Neural progenitor cell (in vitro differentiated cells): ENCODE data around the gene TIFAB. TPM values are rescaled to one million over a fixed set of nuclear protein-coding genes. Genes with fewer than 3 reads are reported as not detected.

Experiments used
- DNase-seq: peaks from one replicate; pipeline ENCODE4 v3.0.0-alpha.2; 2016; ENCODE audit warnings: low spot score
- H2AFZ ChIP-seq: fragments of 200-600 bp; sonication (generic); replicated peaks from 2 replicates; pipeline ENCODE4 v1.6.1; 2016; ENCODE audit warnings: antibody characterized with exemption
- H3F3A ChIP-seq: fragments of 200-600 bp; sonication (generic); 2 replicates; pipeline ENCODE4 v1.6.1; 2016; ENCODE audit warnings: antibody characterized with exemption, low read depth
- H3K27ac ChIP-seq: fragments of 200-600 bp; sonication (generic); 2 replicates; pipeline ENCODE4 v1.5.1; 2016; ENCODE audit warnings: mild to moderate bottlenecking
- H3K27me3 ChIP-seq: fragments of 200-600 bp; sonication (generic); 2 replicates; pipeline ENCODE4 v1.6.1; 2016; ENCODE audit warnings: mild to moderate bottlenecking, moderate library complexity
- H3K36me3 ChIP-seq: fragments of 200-600 bp; sonication (generic); 2 replicates; pipeline ENCODE4 v1.5.1; 2016
- H3K4me1 ChIP-seq: fragments of 200-600 bp; sonication (generic); 2 replicates; pipeline ENCODE4 v1.6.1; 2016; ENCODE audit warnings: mixed run types
- H3K4me2 ChIP-seq: fragments of 200-600 bp; sonication (generic); 2 replicates; pipeline ENCODE4 v1.6.1; 2016
- H3K4me3 ChIP-seq: fragments of 200-600 bp; sonication (generic); 2 replicates; pipeline ENCODE4 v1.5.1; 2016
- H3K79me2 ChIP-seq: fragments of 200-600 bp; sonication (generic); 2 replicates; pipeline ENCODE4 v1.6.1; 2016; ENCODE audit warnings: low read depth
- H3K9ac ChIP-seq: fragments of 200-600 bp; sonication (generic); 2 replicates; pipeline ENCODE4 v1.6.1; 2016
- H3K9me3 ChIP-seq: fragments of 200-600 bp; sonication (generic); 2 replicates; pipeline ENCODE4 v1.5.1; 2016; ENCODE audit warnings: low read depth
- H4K20me1 ChIP-seq: fragments of 200-600 bp; sonication (generic); 2 replicates; pipeline ENCODE4 v1.6.1; 2016; ENCODE audit warnings: low read depth
- H3K27ac Mint-ChIP-seq: 3 replicates; pipeline ENCODE4 v1.8.0; 2021; ENCODE audit warnings: mixed read lengths
- H3K27me3 Mint-ChIP-seq: 2 replicates; pipeline ENCODE4 v1.8.0; 2022; ENCODE audit warnings: low read depth, mild to moderate bottlenecking, inconsistent platforms, moderate library complexity, mixed read lengths; ENCODE audit not compliant: insufficient read depth
- H3K36me3 Mint-ChIP-seq: 3 replicates; pipeline ENCODE4 v1.8.0; 2021; ENCODE audit warnings: mixed read lengths
- H3K4me1 Mint-ChIP-seq: 3 replicates; pipeline ENCODE4 v1.8.0; 2021; ENCODE audit warnings: mixed read lengths
- H3K4me3 Mint-ChIP-seq: 3 replicates; pipeline ENCODE4 v1.8.0; 2021; ENCODE audit warnings: mild to moderate bottlenecking, moderate library complexity, mixed read lengths
- H3K9me3 Mint-ChIP-seq: 3 replicates; pipeline ENCODE4 v1.8.0; 2020; ENCODE audit warnings: mixed read lengths
- CTCF ChIP-seq: fragments of 200-600 bp; sonication (generic); IDR thresholded peaks from 2 replicates; pipeline ENCODE4 v1.5.1; 2017; ENCODE audit warnings: antibody characterized with exemption, mild to moderate bottlenecking
- EZH2 ChIP-seq: fragments of 200-600 bp; sonication (generic); IDR thresholded peaks from 2 replicates; pipeline ENCODE4 v1.6.1; 2017; ENCODE audit warnings: antibody characterized with exemption, mild to moderate bottlenecking, moderate library complexity
- EZH2phosphoT487 ChIP-seq: fragments of 200-600 bp; sonication (generic); IDR thresholded peaks from 2 replicates; pipeline ENCODE4 v1.6.1; 2017; ENCODE audit warnings: antibody characterized with exemption
- total RNA-seq: library from RNA; depleted of rRNA; stranded (reverse); fragments of >200 nt; gene quantifications from 2 replicates; pipeline ENCODE4 v1.2.3, GENCODE V29; 2015; ENCODE audit warnings: low replicate concordance

TIFAB gene
- total RNA-seq, 1 donor from 2014 or later: not detected

- no peaks in the 10 kb centered on the region for H3F3A ChIP-seq
- Mint-ChIP-seq H3K9me3 (no peaks in the 10 kb centered on the region), H3K27me3 (peaks cover 14% of the 10 kb centered on the region), H3K27ac (no peak overlapping the region), H3K4me1 (peaks cover 1% of the 10 kb centered on the region), H3K36me3 (no peaks in the 10 kb centered on the region), H3K4me3 (no peak overlapping the region)
- no peak overlapping the region for H3K27ac ChIP-seq
- H3K4me2 ChIP-seq: no peak overlapping the region
- DNase-seq: no peak
- no peaks in the 10 kb centered on the region for H4K20me1 ChIP-seq
- no peaks in the 10 kb centered on the region for H3K9me3 ChIP-seq
- no peak overlapping the region for H3K4me3 ChIP-seq
- H3K4me1 ChIP-seq: no peaks in the 10 kb centered on the region
- peaks cover 93% of the 10 kb centered on the region for H3K27me3 ChIP-seq
- H3K9ac ChIP-seq: no peak overlapping the region
- H2AFZ ChIP-seq: no peak overlapping the region
- TF ChIP-seq EZH2phosphoT487: no peak
- TF ChIP-seq CTCF: no peak
- TF ChIP-seq EZH2: no peak
- H3K36me3 ChIP-seq: no peaks in the 10 kb centered on the region
- H3K79me2 ChIP-seq: no peaks in the 10 kb centered on the region
These were observed 3.7 kb upstream of the TIFAB start for GRCh38 chr5:135455876-135456237.

GRCh38 chr5:135454946-135455345 lies 2.8 kb upstream of the TIFAB start:
- Mint-ChIP-seq H3K9me3 (no peaks in the 10 kb centered on the region), H3K36me3 (no peaks in the 10 kb centered on the region), H3K27me3 (peaks cover 9% of the 10 kb centered on the region), H3K4me3 (no peak overlapping the region), H3K27ac (no peak overlapping the region), H3K4me1 (peaks cover 11% of the 10 kb centered on the region)
- H2AFZ ChIP-seq: no peak overlapping the region
- DNase-seq: no peak
- no peaks in the 10 kb centered on the region for H3K4me1 ChIP-seq
- no peaks in the 10 kb centered on the region for H3K79me2 ChIP-seq
- H3K36me3 ChIP-seq: no peaks in the 10 kb centered on the region
- no peak for TF ChIP-seq EZH2phosphoT487
- no peak for TF ChIP-seq CTCF
- no peak for TF ChIP-seq EZH2
- H3K4me2 ChIP-seq: no peak overlapping the region
- no peaks in the 10 kb centered on the region for H3F3A ChIP-seq
- no peaks in the 10 kb centered on the region for H3K9me3 ChIP-seq
- H4K20me1 ChIP-seq: no peaks in the 10 kb centered on the region
- H3K4me3 ChIP-seq: no peak overlapping the region
- H3K9ac ChIP-seq: no peak overlapping the region
- no peak overlapping the region for H3K27ac ChIP-seq
- H3K27me3 ChIP-seq: peaks cover 84% of the 10 kb centered on the region

GRCh38 chr5:135453613-135454012 lies 1.5 kb upstream of the TIFAB start:
- peaks cover 10% of the 10 kb centered on the region for H3K27me3 Mint-ChIP-seq
- no peak overlapping the region for H3K27ac Mint-ChIP-seq
- H3K4me3 ChIP-seq: no peak overlapping the region

More at GRCh38 chr5:135453613-135454012, 1.5 kb upstream of the TIFAB start:
- Histone ChIP-seq H3K4me1 (no peaks in the 10 kb centered on the region), H3K79me2 (no peaks in the 10 kb centered on the region), H3K36me3 (no peaks in the 10 kb centered on the region), H3K27ac (no peak overlapping the region), H2AFZ (no peak overlapping the region), H3F3A (no peaks in the 10 kb centered on the region), H3K9ac (no peak overlapping the region), H4K20me1 (no peaks in the 10 kb centered on the region), H3K9me3 (no peaks in the 10 kb centered on the region), H3K27me3 (peaks cover 70% of the 10 kb centered on the region), H3K4me2 (no peak overlapping the region)
- no peaks in the 10 kb centered on the region for H3K9me3 Mint-ChIP-seq
- TF ChIP-seq EZH2: no peak
- no peak for TF ChIP-seq EZH2phosphoT487
- TF ChIP-seq CTCF: no peak
- H3K4me1 Mint-ChIP-seq: peaks cover 11% of the 10 kb centered on the region
- DNase-seq: no peak
- no peaks in the 10 kb centered on the region for H3K36me3 Mint-ChIP-seq
- H3K4me3 Mint-ChIP-seq: no peak overlapping the region
